Liver (tissue), 9 donors: Measurements from ENCODE around the gene CCSAP. TPM values are rescaled to one million over a fixed set of nuclear protein-coding genes. Genes with fewer than 3 reads are reported as not detected.

Experiments
- DNase-seq: peaks from one replicate; pipeline ENCODE4 v3.0.0-alpha.2; 2017; ENCODE audit warnings: low spot score
- H3K27ac ChIP-seq, 2 donors: one replicate each; pipeline ENCODE4 v1.7.0; 2013; ENCODE audit warnings: inconsistent platforms in 2 of 2, low read length in 2 of 2, control low read depth in 1 of 2, low read depth in 1 of 2, mild to moderate bottlenecking in 1 of 2
- H3K27me3 ChIP-seq, 4 donors: one replicate each; pipeline versions ENCODE4 v1.6.1 to v1.7.0; 2013; ENCODE audit warnings: low read length in 3 of 4, inconsistent platforms in 1 of 4, mild to moderate bottlenecking in 1 of 4, moderate library complexity in 1 of 4; ENCODE audit not compliant: control insufficient read depth in 4 of 4, insufficient read depth in 4 of 4
- H3K36me3 ChIP-seq, 4 donors: one replicate each; pipeline versions ENCODE4 v1.6.1 to v1.7.0; 2013; ENCODE audit warnings: low read length in 3 of 4, mild to moderate bottlenecking in 3 of 4, low read depth in 1 of 4, moderate library complexity in 1 of 4; ENCODE audit not compliant: control insufficient read depth in 4 of 4, insufficient read depth in 3 of 4
- H3K4me1 ChIP-seq, 4 donors: one replicate each; pipeline versions ENCODE4 v1.6.1 to v1.7.0; 2013; ENCODE audit warnings: low read length in 3 of 4, mild to moderate bottlenecking in 3 of 4, moderate library complexity in 1 of 4; ENCODE audit not compliant: control insufficient read depth in 4 of 4, insufficient read depth in 4 of 4
- H3K4me3 ChIP-seq, 3 donors: one replicate each; pipeline versions ENCODE4 v1.6.1 to v1.7.0; 2013; ENCODE audit warnings: low read length in 3 of 3, control low read depth in 1 of 3, low read depth in 1 of 3, mild to moderate bottlenecking in 1 of 3
- H3K9ac ChIP-seq, 2 donors: one replicate each; pipeline ENCODE4 v1.7.0; 2013; ENCODE audit warnings: low read length in 2 of 2, mild to moderate bottlenecking in 2 of 2, moderate library complexity in 2 of 2, control low read depth in 1 of 2, low read depth in 1 of 2
- H3K9me3 ChIP-seq, 4 donors: one replicate each; pipeline versions ENCODE4 v1.6.1 to v1.7.0; 2013; ENCODE audit warnings: low read length in 3 of 4; ENCODE audit not compliant: control insufficient read depth in 4 of 4
- ATF3 ChIP-seq: IDR thresholded peaks from 2 replicates; pipeline ENCODE4 v1.6.1; 2016; ENCODE audit warnings: antibody characterized with exemption
- CTCF ChIP-seq: fragments of 150-350 bp; IDR thresholded peaks from 2 replicates; pipeline ENCODE4 v1.5.1; 2017; ENCODE audit warnings: improper control_type of control experiment, low read depth, low read length; ENCODE audit not compliant: missing input control
- EGR1 ChIP-seq, 2 donors: IDR thresholded peaks; 2 replicates each; pipeline ENCODE4 v1.6.1; 2016 to 2018; ENCODE audit warnings: antibody characterized with exemption in 2 of 2, low read depth in 2 of 2
- FOXA1 ChIP-seq: IDR thresholded peaks from 2 replicates; pipeline ENCODE4 v1.6.1; 2016; ENCODE audit warnings: antibody characterized with exemption
- FOXA2 ChIP-seq: IDR thresholded peaks from 2 replicates; pipeline ENCODE4 v1.6.1; 2016; ENCODE audit warnings: antibody characterized with exemption
- GABPA ChIP-seq, 2 donors: IDR thresholded peaks in 1 of 2; conservative IDR thresholded peaks in 1 of 2; 2 replicates each; pipeline ENCODE4 v1.6.1; 2016; ENCODE audit warnings: antibody characterized with exemption in 2 of 2, mild to moderate bottlenecking in 1 of 2, moderate library complexity in 1 of 2
- HNF4A ChIP-seq, 2 donors: conservative IDR thresholded peaks; 2 replicates each; pipeline ENCODE4 v1.6.1; 2016; ENCODE audit warnings: antibody characterized with exemption in 2 of 2, mild to moderate bottlenecking in 2 of 2
- HNF4G ChIP-seq: IDR thresholded peaks from 2 replicates; pipeline ENCODE4 v1.6.1; 2016; ENCODE audit warnings: antibody characterized with exemption
- JUND ChIP-seq, 2 donors: IDR thresholded peaks; 2 replicates each; pipeline ENCODE4 v1.6.1; 2016; ENCODE audit warnings: antibody characterized with exemption in 2 of 2
- MAX ChIP-seq: IDR thresholded peaks from 2 replicates; pipeline ENCODE4 v1.6.1; 2016; ENCODE audit warnings: antibody characterized with exemption
- NR2F2 ChIP-seq: IDR thresholded peaks from 2 replicates; pipeline ENCODE4 v1.6.1; 2016; ENCODE audit warnings: antibody characterized with exemption
- RAD21 ChIP-seq, 2 donors: IDR thresholded peaks; 2 replicates each; pipeline ENCODE4 v1.6.1; 2016; ENCODE audit warnings: antibody characterized with exemption in 2 of 2, mild to moderate bottlenecking in 2 of 2
- REST ChIP-seq: IDR thresholded peaks from 2 replicates; pipeline ENCODE4 v1.6.1; 2016; ENCODE audit warnings: antibody characterized with exemption, mild to moderate bottlenecking
- RXRA ChIP-seq, 2 donors: IDR thresholded peaks; 2 replicates each; pipeline ENCODE4 v1.6.1; 2017 to 2018; ENCODE audit warnings: antibody characterized with exemption in 2 of 2, mild to moderate bottlenecking in 1 of 2
- SP1 ChIP-seq: IDR thresholded peaks from 2 replicates; pipeline ENCODE4 v1.6.1; 2018; ENCODE audit warnings: antibody characterized with exemption, mild to moderate bottlenecking
- TAF1 ChIP-seq: conservative IDR thresholded peaks from 2 replicates; pipeline ENCODE4 v1.6.1; 2016; ENCODE audit warnings: antibody characterized with exemption, mild to moderate bottlenecking
- YY1 ChIP-seq: IDR thresholded peaks from 2 replicates; pipeline ENCODE4 v1.6.1; 2016; ENCODE audit warnings: antibody characterized with exemption, mild to moderate bottlenecking
- ZBTB33 ChIP-seq: IDR thresholded peaks from 2 replicates; pipeline ENCODE4 v1.6.1; 2016; ENCODE audit warnings: antibody characterized with exemption
- polyA plus RNA-seq, 2 donors: library from polyadenylated mRNA; stranded (reverse) in 1 of 2; unstranded in 1 of 2; fragments of 200-250 nt in 1 of 2; fragments of >200 nt in 1 of 2; fragmentation: Nextera tagmentation in 1 of 2; extraction: Ambion mirVana in 1 of 2; gene quantifications; one replicate each; pipeline versions ENCODE4 v1.2.1 to v1.2.3, GENCODE V29; 2013 to 2015
- total RNA-seq, 2 donors: library from RNA; depleted of rRNA; stranded (reverse); fragments of >200 nt; gene quantifications; one replicate each; pipeline ENCODE4 v1.2.3, GENCODE V29; 2014
- donor health status: healthy.
- donor health status: healthy.
- donor health status: healthy.
- donor health status: healthy.
- donor health status: healthy.

The CCSAP gene
- total and polyA plus RNA-seq, 4 donors = 0.77 to 4.6 (median 1.7) TPM

GRCh38 chr1:229298420-229298819 is 44.4 kb downstream of the CCSAP start:
- TF ChIP-seq CTCF (no peak), FOXA1 (no peak), NR2F2 (no peak), HNF4G (no peak), YY1 (peak; percentile 95), RAD21 (IDR thresholded peaks at IDR 0.05) (peak; percentile 25 to 36), GABPA (IDR thresholded peaks at IDR 0.05 in 1 of 2, conservative IDR thresholded peaks at IDR 0.05 in 1 of 2) (no peak), MAX (peak; percentile 53), SP1 (no peak), ZBTB33 (no peak), ATF3 (no peak), EGR1 (IDR thresholded peaks at IDR 0.05; ENCODE audit: low read depth in 2 of 2) (no peak), REST (peak; percentile 49), JUND (IDR thresholded peaks at IDR 0.05) (peak; percentile 14 to 52), HNF4A (conservative IDR thresholded peaks at IDR 0.05) (peak in 1 of 2 donors; percentile 61), RXRA (IDR thresholded peaks at IDR 0.05) (peak; percentile 39 to 58), FOXA2 (peak; percentile 60), TAF1 (peak; percentile 38)
- no peaks in the 10 kb centered on the region for H3K27me3 ChIP-seq
- H3K4me1 ChIP-seq = peaks cover 0 to 22% (median 18%) of the 10 kb centered on the region in 4 donors
- no peak overlapping the region for H3K9ac ChIP-seq
- no peak overlapping the region for H3K4me3 ChIP-seq
- peaks cover 7 to 26% (median 23%) of the 10 kb centered on the region in 4 donors for H3K36me3 ChIP-seq
- peak overlapping the region in 1 of 2 donors; percentile 38 for H3K27ac ChIP-seq
- no peaks in the 10 kb centered on the region for H3K9me3 ChIP-seq
- no peak for DNase-seq
